ENCODE data around the gene CD7. TPM values are rescaled to one million over a fixed set of nuclear protein-coding genes. Genes with fewer than 3 reads are reported as not detected.

Gene CD7
- total RNA-seq, 2 donors from 2014 or later, result not detected

DNA sequence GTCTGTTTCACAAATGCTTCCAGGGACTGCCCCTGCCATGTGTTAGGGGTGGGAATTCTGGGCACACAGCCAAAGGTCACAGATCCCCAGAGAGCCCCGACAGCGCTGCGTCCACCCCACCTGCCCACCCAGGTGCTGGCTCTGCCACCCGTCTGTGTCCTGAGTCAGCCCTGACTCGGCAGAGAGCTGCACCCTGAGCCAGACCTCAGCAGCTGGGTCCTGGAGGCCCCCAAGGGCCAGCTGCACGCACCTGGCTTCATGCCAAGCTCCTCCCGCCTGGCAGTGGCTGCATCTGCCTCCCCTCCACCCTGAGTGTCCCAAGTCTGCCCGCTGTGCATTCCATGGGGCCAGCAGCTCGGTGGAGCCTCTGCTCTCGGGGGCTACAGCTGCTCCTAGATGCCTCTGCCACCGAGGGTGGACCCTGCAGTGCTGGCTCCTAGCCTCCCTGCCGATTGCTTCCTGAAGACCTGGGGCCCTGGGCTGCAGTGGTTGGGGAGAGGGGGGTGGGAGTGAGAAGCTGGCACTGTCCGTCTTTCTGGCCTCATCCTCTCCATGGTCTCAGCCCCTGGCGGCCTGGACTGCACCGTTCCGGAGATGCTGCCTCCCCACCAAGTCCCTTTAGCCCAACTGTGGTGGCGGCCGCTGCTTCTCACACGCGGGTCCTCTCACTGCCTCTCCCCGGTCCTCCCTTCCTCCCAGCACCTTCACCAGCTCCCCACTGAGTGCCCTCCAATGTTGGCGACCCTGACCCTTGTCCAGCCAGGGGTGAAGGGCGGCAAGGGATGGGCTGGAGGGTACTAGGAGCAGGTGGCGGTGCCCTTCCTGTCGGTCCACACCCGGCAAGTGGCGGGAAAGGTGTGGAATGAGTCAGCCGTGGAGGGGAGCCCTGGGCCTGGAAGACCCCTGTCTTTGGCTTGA, 13.2 kb upstream of the CD7 start:
- peak in 1 of 4 donors; percentile 39 for DNase-seq
- H3K27ac ChIP-seq, result no peak overlapping the region
- peaks cover 53% of the 10 kb centered on the region for H3K4me1 ChIP-seq
- no peak overlapping the region for H3K4me3 ChIP-seq
- no peaks in the 10 kb centered on the region for H3K27me3 ChIP-seq
- intact Hi-C loops (cut with DNase I), result no loop called here
- no peaks in the 10 kb centered on the region for H3K9me3 ChIP-seq
- no peak for ATAC-seq
- TF ChIP-seq POLR2A (IDR thresholded peaks at IDR 0.05) (no peak), CTCF (IDR thresholded peaks at IDR 0.05) (no peak)
- H3K36me3 ChIP-seq (replicated peaks in 1 of 2; ENCODE audit: insufficient read depth in 1 of 2, low read depth in 2 of 2), result no peaks in the 10 kb centered on the region
- 59 to 82% methylated on average over 9 to 28 of the region's 28 CpGs for WGBS, 2 donors

GRCh38 chr17:82329683-82330321, 12.4 kb upstream of the CD7 start:
- no peaks in the 10 kb centered on the region for H3K9me3 ChIP-seq
- WGBS, 2 donors, result 81 to 97% methylated on average over 6 to 19 of the region's 19 CpGs
- no peak for TF ChIP-seq POLR2A (IDR thresholded peaks at IDR 0.05)
- TF ChIP-seq CTCF (IDR thresholded peaks at IDR 0.05), result no peak
- DNase-seq (no peak), ATAC-seq (no peak)
- no peak overlapping the region for H3K4me3 ChIP-seq
- no peaks in the 10 kb centered on the region for H3K27me3 ChIP-seq
- intact Hi-C loops (cut with DNase I), result no loop called here
- H3K36me3 ChIP-seq (replicated peaks in 1 of 2; ENCODE audit: insufficient read depth in 1 of 2, low read depth in 2 of 2), result no peaks in the 10 kb centered on the region
- H3K4me1 ChIP-seq, result peaks cover 46% of the 10 kb centered on the region
- no peak overlapping the region for H3K27ac ChIP-seq

GRCh38 chr17:82328994-82329507, 11.6 kb upstream of the CD7 start:
- no peaks in the 10 kb centered on the region for H3K36me3 ChIP-seq (replicated peaks in 1 of 2; ENCODE audit: insufficient read depth in 1 of 2, low read depth in 2 of 2)
- no peak overlapping the region for H3K4me3 ChIP-seq
- H3K27ac ChIP-seq, result no peak overlapping the region
- peaks cover 38% of the 10 kb centered on the region for H3K4me1 ChIP-seq
- intact Hi-C loops (cut with DNase I), result no loop called here
- H3K27me3 ChIP-seq, result no peaks in the 10 kb centered on the region
- no peaks in the 10 kb centered on the region for H3K9me3 ChIP-seq
- 82% methylated on average over 14 of the region's 15 CpGs; no CpG with 5 or more reads in 1 of the 2 donors for WGBS, 2 donors
- ATAC-seq (no peak), DNase-seq (no peak)
- no peak for TF ChIP-seq CTCF (IDR thresholded peaks at IDR 0.05)
- no peak for TF ChIP-seq POLR2A (IDR thresholded peaks at IDR 0.05)

GRCh38 chr17:82328141-82328993, 11.0 kb upstream of the CD7 start:
- Histone ChIP-seq H3K27me3 (no peaks in the 10 kb centered on the region), H3K9me3 (no peaks in the 10 kb centered on the region), H3K4me1 (peaks cover 32% of the 10 kb centered on the region), H3K27ac (no peak overlapping the region), H3K36me3 (replicated peaks in 1 of 2; ENCODE audit: insufficient read depth in 1 of 2, low read depth in 2 of 2) (no peaks in the 10 kb centered on the region), H3K4me3 (no peak overlapping the region)
- ATAC-seq (no peak), DNase-seq (peak in 1 of 4 donors; percentile 21)
- intact Hi-C loops (cut with DNase I), result no loop called here
- no peak for TF ChIP-seq POLR2A (IDR thresholded peaks at IDR 0.05)
- no peak for TF ChIP-seq CTCF (IDR thresholded peaks at IDR 0.05)
- 46 to 76% methylated on average over 8 to 28 of the region's 28 CpGs for WGBS, 2 donors

Measured in body of pancreas (tissue), 4 donors.